PC-3 (cell line): Measurements from ENCODE around the gene BIRC6.
"Not testable (repeated sequence)": the region's sequence is repeated elsewhere in the genome, so short reads cannot be mapped to it uniquely, and the experiment has no call there.

Experiments
- CTCF ChIP-seq: fragments of 300-600 bp; sonication (generic); conservative IDR thresholded peaks from 2 replicates; pipeline ENCODE4 v1.5.1; 2017; ENCODE audit warnings: antibody characterized with exemption, low read depth, mild to moderate bottlenecking, low read length
- EZH2 ChIP-seq: fragments of 300-600 bp; sonication (generic); IDR thresholded peaks from one replicate; pipeline ENCODE4 v1.6.1; 2017; ENCODE audit warnings: antibody characterized with exemption, mild to moderate bottlenecking, low read length; ENCODE audit not compliant: unreplicated experiment

- not testable (repeated sequence) for TF ChIP-seq EZH2, CTCF
These were observed 28.1 kb upstream of the BIRC6 start for GRCh38 chr2:32328679-32329078.
